Measurements from ENCODE around the gene ELAVL1.

The ELAVL1 gene

GRCh38 chr19:7915250-7916102 is 90.0 kb downstream of the ELAVL1 start:
- TF ChIP-seq GATA2 (IDR thresholded peaks at IDR 0.05; ENCODE audit: low read depth, low read length) (no peak), GATA3 (IDR thresholded peaks at IDR 0.05; ENCODE audit: low read depth, low read length) (no peak)

- TF ChIP-seq GATA2 (IDR thresholded peaks at IDR 0.05; ENCODE audit: low read depth, low read length) (no peak), GATA3 (IDR thresholded peaks at IDR 0.05; ENCODE audit: low read depth, low read length) (no peak)
Measured at GRCh38 chr19:7914598-7915045, 90.8 kb downstream of the ELAVL1 start, which contains the start of gene TGFBR3L. Gene TGFBR3L (plus strand): TSS chr19:7914830.

- no peak for TF ChIP-seq GATA2 (IDR thresholded peaks at IDR 0.05; ENCODE audit: low read depth, low read length)
- no peak for TF ChIP-seq GATA3 (IDR thresholded peaks at IDR 0.05; ENCODE audit: low read depth, low read length)
Measured at GRCh38 chr19:7914099-7914498, 91.3 kb downstream of the ELAVL1 start.

- TF ChIP-seq GATA2 (IDR thresholded peaks at IDR 0.05; ENCODE audit: low read depth, low read length) (no peak), GATA3 (IDR thresholded peaks at IDR 0.05; ENCODE audit: low read depth, low read length) (no peak)
Measured at GRCh38 chr19:7913652-7914051, 91.8 kb downstream of the ELAVL1 start.

GRCh38 chr19:7912697-7913564 is 92.5 kb downstream of the ELAVL1 start:
- no peak for TF ChIP-seq GATA2 (IDR thresholded peaks at IDR 0.05; ENCODE audit: low read depth, low read length)

GRCh38 chr19:7912144-7912696 is 93.2 kb downstream of the ELAVL1 start:
- TF ChIP-seq GATA3 (IDR thresholded peaks at IDR 0.05; ENCODE audit: low read depth, low read length) (no peak), GATA2 (IDR thresholded peaks at IDR 0.05; ENCODE audit: low read depth, low read length) (no peak)

GRCh38 chr19:7911508-7912143 is 93.8 kb downstream of the ELAVL1 start:
- TF ChIP-seq GATA2 (IDR thresholded peaks at IDR 0.05; ENCODE audit: low read depth, low read length), result no peak
- no peak for TF ChIP-seq GATA3 (IDR thresholded peaks at IDR 0.05; ENCODE audit: low read depth, low read length)

GRCh38 chr19:7910321-7911161 is 94.9 kb downstream of the ELAVL1 start:
- TF ChIP-seq GATA2 (IDR thresholded peaks at IDR 0.05; ENCODE audit: low read depth, low read length) (no peak), GATA3 (IDR thresholded peaks at IDR 0.05; ENCODE audit: low read depth, low read length) (no peak)

GRCh38 chr19:7909471-7910067 is 95.9 kb downstream of the ELAVL1 start:
- TF ChIP-seq GATA3 (IDR thresholded peaks at IDR 0.05; ENCODE audit: low read depth, low read length) (no peak), GATA2 (IDR thresholded peaks at IDR 0.05; ENCODE audit: low read depth, low read length) (no peak)

- TF ChIP-seq GATA3 (IDR thresholded peaks at IDR 0.05; ENCODE audit: low read depth, low read length) (no peak), GATA2 (IDR thresholded peaks at IDR 0.05; ENCODE audit: low read depth, low read length) (no peak)
Measured at GRCh38 chr19:7908742-7909461, 96.5 kb downstream of the ELAVL1 start.

Data from SH-SY5Y (cell line).